ENCODE results near the gene SREBF2. TPM values are rescaled to one million over a fixed set of nuclear protein-coding genes. Genes with fewer than 3 reads are reported as not detected.

The SREBF2 gene
- total and polyA plus RNA-seq, 2 donors (not counting 3 experiments of a cell fraction or from before 2014, with no cell fraction given): 101 to 136 TPM

GRCh38 chr22:41846268-41846987, 13.5 kb downstream of the SREBF2 start:
- Histone ChIP-seq H3K36me3 (ENCODE audit: control insufficient read depth in 2 of 2, extremely low read depth in 1 of 2, insufficient read depth in 2 of 2, low read length in 2 of 2) (peaks cover 0 to under 1% of the 10 kb centered on the region in 2 experiments), H3K4me2 (ENCODE audit: insufficient read depth, low read length) (no peak overlapping the region), H3K27me3 (ENCODE audit: control insufficient read depth in 2 of 2, insufficient read depth in 2 of 2, low read length in 2 of 2) (no peaks in the 10 kb centered on the region), H3K9me1 (replicated peaks; ENCODE audit: control insufficient read depth, extremely low read depth, insufficient read depth, low read length) (no peaks in the 10 kb centered on the region), H3K9ac (replicated peaks; ENCODE audit: extremely low read depth, insufficient read depth, low read length) (no peak overlapping the region), H4K20me1 (replicated peaks; ENCODE audit: control insufficient read depth, extremely low read depth, insufficient read depth, low read length) (peaks cover 4% of the 10 kb centered on the region), H3K27ac (ENCODE audit: insufficient read depth, low read depth, low read length) (no peak overlapping the region), H3K4me1 (ENCODE audit: control insufficient read depth, extremely low read depth, insufficient read depth, low read length) (peaks cover 13% of the 10 kb centered on the region), H2AFZ (ENCODE audit: low read depth, low read length) (no peak overlapping the region), H3K4me3 (replicated peaks in 1 of 3; ENCODE audit: insufficient read depth in 1 of 3, low read depth in 1 of 3, low read length in 3 of 3) (no peak overlapping the region), H3K9me3 (replicated peaks; ENCODE audit: control insufficient read depth, insufficient read depth, low read length) (no peaks in the 10 kb centered on the region), H3K79me2 (ENCODE audit: control insufficient read depth, insufficient read depth, low read length) (peaks cover 95% of the 10 kb centered on the region)
- ChIA-PET CTCF (interaction anchor here (1.0 to 2.4 kb wide), 7 partner anchors 11 to 149 kb away, joined by 3 to 19 read pairs (median 3); partner anchors contain the start of gene SREBF2), POLR2A (interaction anchor here (1.4 kb wide), 1 partner anchor 14 kb away, joined by 3 read pairs; the partner anchor contains the start of gene SREBF2)
- dilution Hi-C loops (cut with MboI; ENCODE audit: extremely low pct_ligation_motif_present, low sequenced_read_pairs) (no loop called here), intact Hi-C loops (cut with micrococcal nuclease) (no loop called here)
- FAIRE-seq (no peak), DNase-seq (ENCODE audit: low read depth, low spot score) (peak; percentile 25)
- no TSS peak for BruUV-seq (replicated peaks)
- TF ChIP-seq POLR2A (IDR thresholded peaks at IDR 0.05; ENCODE audit: low read depth, low read length) (no peak), CTCF (IDR thresholded peaks at IDR 0.05; ENCODE audit: extremely low read depth in 1 of 2, insufficient read depth in 1 of 2, low read depth in 1 of 2, low read length in 2 of 2) (no peak), MYC (IDR thresholded peaks at IDR 0.05; ENCODE audit: low read depth, low read length) (no peak), POLR2AphosphoS5 (IDR thresholded peaks at IDR 0.05; ENCODE audit: insufficient read depth, low read depth, low read length) (no peak), FOS (IDR thresholded peaks at IDR 0.05; ENCODE audit: borderline replicate concordance, insufficient read depth, low read length) (no peak), JUN (IDR thresholded peaks at IDR 0.05; ENCODE audit: borderline replicate concordance, insufficient read depth, insufficient read length, low read depth) (no peak), GATA2 (IDR thresholded peaks at IDR 0.05; ENCODE audit: insufficient read depth, insufficient read length, low read depth, low read length) (no peak), EZH2 (IDR thresholded peaks at IDR 0.05; ENCODE audit: borderline replicate concordance, low read depth, low read length, severe bottlenecking) (no peak), MAX (IDR thresholded peaks at IDR 0.05; ENCODE audit: insufficient read depth, insufficient read length) (no peak)

Measured in endothelial cell of umbilical vein (primary cell).